Esophagus muscularis mucosa (tissue), 3 donors: Measurements from ENCODE around the gene ASTL.

Experiments
- POLR2A ChIP-seq: fragments of 450-650 bp; IDR thresholded peaks from one replicate; pipeline ENCODE4 v1.6.1; 2017; ENCODE audit warnings: antibody characterized with exemption, moderate library complexity, mild to moderate bottlenecking, low read depth
- POLR2AphosphoS5 ChIP-seq, 2 donors: sonication (generic); formaldehyde crosslinking; IDR thresholded peaks; one replicate each; pipeline ENCODE4 v1.6.1; 2017; ENCODE audit warnings: antibody characterized with exemption in 2 of 2
- TF ChIP-seq, protein P1 (sequence below), 3 experiments: fragments of 200-600 bp in 2 of 3; fragments of 450-650 bp in 1 of 3; sonication (generic) in 2 of 3; IDR thresholded peaks; one replicate each; pipeline ENCODE4 v1.5.1; 2017 to 2019; ENCODE audit warnings: antibody characterized with exemption in 3 of 3, mild to moderate bottlenecking in 2 of 3, moderate library complexity in 1 of 3

DNA sequence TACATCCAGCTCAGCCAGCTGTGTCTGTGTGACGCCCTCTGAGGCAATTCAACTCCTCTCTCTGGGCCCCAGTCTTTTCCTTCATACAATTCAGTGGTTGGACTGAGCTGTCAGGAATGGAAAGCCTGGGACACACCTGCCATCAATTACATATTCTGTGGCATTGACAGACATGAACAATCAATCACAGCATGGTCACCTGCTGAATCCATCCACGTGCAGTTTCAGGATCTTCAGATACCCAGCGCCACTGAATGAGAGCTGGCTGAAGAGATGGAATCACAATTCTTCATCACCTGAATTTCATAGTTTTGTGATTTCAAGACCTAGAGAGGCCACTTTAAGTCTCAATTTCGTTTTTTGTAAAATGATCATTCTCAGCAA is 27.1 kb downstream of the ASTL start:
- TF ChIP-seq, protein P1, sequence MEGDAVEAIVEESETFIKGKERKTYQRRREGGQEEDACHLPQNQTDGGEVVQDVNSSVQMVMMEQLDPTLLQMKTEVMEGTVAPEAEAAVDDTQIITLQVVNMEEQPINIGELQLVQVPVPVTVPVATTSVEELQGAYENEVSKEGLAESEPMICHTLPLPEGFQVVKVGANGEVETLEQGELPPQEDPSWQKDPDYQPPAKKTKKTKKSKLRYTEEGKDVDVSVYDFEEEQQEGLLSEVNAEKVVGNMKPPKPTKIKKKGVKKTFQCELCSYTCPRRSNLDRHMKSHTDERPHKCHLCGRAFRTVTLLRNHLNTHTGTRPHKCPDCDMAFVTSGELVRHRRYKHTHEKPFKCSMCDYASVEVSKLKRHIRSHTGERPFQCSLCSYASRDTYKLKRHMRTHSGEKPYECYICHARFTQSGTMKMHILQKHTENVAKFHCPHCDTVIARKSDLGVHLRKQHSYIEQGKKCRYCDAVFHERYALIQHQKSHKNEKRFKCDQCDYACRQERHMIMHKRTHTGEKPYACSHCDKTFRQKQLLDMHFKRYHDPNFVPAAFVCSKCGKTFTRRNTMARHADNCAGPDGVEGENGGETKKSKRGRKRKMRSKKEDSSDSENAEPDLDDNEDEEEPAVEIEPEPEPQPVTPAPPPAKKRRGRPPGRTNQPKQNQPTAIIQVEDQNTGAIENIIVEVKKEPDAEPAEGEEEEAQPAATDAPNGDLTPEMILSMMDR (IDR thresholded peaks at IDR 0.05): no peak
- TF ChIP-seq POLR2A: no peak
- TF ChIP-seq POLR2AphosphoS5 (IDR thresholded peaks at IDR 0.05): no peak
